GM18511 (cell line): ENCODE data around the gene TOMM40.
"Not testable (repeated sequence)": the region's sequence is repeated elsewhere in the genome, so short reads cannot be mapped to it uniquely, and the experiment has no call there.

Experiments
- ATAC-seq: cut with Tn5 transposase; IDR thresholded peaks from one replicate; pipeline ENCODE4 v1.9.1; 2021; ENCODE audit warnings: mild to moderate bottlenecking, moderate library complexity; ENCODE audit not compliant: unreplicated experiment

The TOMM40 gene

GRCh38 chr19:44893332-44894051, 2.4 kb downstream of the TOMM40 start:
- no peak for ATAC-seq

- no peak for ATAC-seq
These were observed 3.0 kb downstream of the TOMM40 start for GRCh38 chr19:44894052-44894400.

- ATAC-seq = no peak
These were observed 3.9 kb downstream of the TOMM40 start for GRCh38 chr19:44894946-44895345.

- no peak for ATAC-seq
These were observed 6.8 kb downstream of the TOMM40 start for GRCh38 chr19:44897835-44898234.

DNA sequence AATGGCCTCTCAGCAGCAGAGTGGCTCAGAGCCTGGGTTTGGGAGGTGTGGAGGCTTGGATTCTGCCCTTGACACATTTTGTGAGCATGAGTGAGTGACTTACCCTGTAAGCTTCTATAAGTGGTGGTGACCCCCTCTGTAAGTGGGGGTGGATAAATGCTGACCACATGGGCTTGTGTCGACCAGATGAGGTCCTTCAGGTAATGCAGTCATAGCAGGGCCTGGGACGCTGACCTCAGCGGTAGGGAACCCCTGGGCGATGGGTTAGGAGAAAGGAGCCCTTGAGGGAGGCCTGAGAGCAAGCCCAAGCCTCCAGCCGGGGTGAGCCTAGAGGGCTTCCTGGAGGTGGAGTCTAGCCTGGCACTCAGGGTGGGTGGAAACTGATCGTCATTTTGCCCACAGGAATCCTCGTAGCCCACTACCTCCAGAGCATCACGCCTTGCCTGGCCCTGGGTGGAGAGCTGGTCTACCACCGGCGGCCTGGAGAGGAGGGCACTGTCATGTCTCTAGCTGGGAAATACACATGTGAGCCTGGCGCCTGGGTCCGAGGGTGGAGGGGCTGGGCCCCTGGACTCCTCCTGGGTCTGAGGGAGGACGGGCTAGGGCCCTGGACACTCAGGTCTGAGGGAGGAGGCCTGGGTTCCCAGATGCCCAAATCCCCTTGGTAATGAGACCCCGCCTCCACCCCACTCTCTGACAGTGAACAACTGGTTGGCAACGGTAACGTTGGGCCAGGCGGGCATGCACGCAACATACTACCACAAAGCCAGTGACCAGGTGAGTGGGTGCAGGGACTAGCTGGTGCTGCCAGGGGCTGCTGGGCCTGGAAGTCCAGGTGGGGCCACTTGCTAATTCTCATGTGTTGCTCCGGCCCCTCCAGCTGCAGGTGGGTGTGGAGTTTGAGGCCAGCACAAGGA, 9.5 kb downstream of the TOMM40 start:
- ATAC-seq = no peak

DNA sequence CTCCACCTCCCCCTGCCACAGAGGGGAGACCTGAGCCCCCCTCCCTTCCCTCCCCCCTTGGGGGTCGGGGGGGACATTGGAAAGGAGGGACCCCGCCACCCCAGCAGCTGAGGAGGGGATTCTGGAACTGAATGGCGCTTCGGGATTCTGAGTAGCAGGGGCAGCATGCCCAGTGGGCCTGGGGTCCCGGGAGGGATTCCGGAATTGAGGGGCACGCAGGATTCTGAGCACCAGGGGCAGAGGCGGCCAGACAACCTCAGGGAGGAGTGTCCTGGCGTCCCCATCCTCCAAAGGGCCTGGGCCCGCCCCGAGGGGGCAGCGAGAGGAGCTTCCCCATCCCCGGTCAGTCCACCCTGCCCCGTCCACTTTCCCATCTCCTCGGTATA, 12.2 kb downstream of the TOMM40 start:
- no peak for ATAC-seq

- ATAC-seq = peak; percentile 46
These were observed 12.8 kb downstream of the TOMM40 start for GRCh38 chr19:44903602-44904425.

- no peak for ATAC-seq
These were observed 13.5 kb downstream of the TOMM40 start for GRCh38 chr19:44904426-44904994.

GRCh38 chr19:44905437-44906160, 14.5 kb downstream of the TOMM40 start, which contains the start of gene APOE:
TSS of gene APOE (plus strand) at chr19:44905796. CDS start at chr19:44906625, 829 bp downstream.
- ATAC-seq = no peak

GRCh38 chr19:44907613-44908012, 16.6 kb downstream of the TOMM40 start:
- ATAC-seq = no peak

- ATAC-seq = no peak
These were observed 17.2 kb downstream of the TOMM40 start for GRCh38 chr19:44908074-44908835.

DNA sequence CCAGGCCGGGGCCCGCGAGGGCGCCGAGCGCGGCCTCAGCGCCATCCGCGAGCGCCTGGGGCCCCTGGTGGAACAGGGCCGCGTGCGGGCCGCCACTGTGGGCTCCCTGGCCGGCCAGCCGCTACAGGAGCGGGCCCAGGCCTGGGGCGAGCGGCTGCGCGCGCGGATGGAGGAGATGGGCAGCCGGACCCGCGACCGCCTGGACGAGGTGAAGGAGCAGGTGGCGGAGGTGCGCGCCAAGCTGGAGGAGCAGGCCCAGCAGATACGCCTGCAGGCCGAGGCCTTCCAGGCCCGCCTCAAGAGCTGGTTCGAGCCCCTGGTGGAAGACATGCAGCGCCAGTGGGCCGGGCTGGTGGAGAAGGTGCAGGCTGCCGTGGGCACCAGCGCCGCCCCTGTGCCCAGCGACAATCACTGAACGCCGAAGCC, 17.8 kb downstream of the TOMM40 start:
- ATAC-seq = no peak

DNA sequence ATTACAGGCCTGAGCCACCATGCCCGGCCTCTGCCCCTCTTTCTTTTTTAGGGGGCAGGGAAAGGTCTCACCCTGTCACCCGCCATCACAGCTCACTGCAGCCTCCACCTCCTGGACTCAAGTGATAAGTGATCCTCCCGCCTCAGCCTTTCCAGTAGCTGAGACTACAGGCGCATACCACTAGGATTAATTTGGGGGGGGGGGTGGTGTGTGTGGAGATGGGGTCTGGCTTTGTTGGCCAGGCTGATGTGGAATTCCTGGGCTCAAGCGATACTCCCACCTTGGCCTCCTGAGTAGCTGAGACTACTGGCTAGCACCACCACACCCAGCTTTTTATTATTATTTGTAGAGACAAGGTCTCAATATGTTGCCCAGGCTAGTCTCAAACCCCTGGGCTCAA, 18.7 kb downstream of the TOMM40 start:
- no peak for ATAC-seq

DNA sequence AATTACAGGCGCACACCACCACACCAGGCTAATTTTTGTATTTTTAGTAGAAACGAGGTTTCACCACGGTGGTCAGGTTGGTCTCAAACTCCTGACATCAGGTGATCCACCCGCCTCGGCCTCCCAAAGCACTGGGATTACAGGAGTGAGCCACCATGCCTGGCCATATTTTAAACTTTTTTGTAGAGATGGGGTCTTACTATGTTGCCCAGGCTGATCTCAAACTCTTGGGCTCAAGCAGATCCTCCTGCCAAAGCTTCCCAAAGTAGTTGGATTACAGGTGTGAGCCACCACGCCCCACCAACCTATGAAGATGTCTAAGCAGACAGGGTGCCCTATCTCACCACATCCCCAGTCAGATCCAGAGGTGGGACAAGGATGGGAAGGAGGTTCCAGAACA, 20.8 kb downstream of the TOMM40 start:
- ATAC-seq = not testable (repeated sequence)

DNA sequence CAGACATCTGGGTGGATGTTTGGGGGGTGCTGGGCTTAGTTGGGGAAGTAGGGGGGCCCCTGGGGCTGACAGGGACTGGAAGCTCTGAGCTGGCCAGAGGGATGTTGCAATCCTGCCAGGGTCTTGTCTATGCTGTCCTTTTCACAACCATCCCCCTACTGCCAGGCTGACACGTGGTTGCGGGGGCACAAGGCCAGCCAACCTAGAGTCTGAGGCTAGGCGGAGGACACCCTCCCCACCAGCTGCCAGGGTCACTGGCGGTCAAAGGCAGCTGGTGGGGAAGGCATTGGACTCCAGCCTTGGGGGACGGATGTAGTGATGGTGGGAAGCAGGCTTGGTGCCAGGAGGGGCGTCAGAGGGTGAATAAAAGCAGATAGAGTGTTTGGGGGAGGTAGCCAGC, 21.8 kb downstream of the TOMM40 start:
- ATAC-seq = no peak

DNA sequence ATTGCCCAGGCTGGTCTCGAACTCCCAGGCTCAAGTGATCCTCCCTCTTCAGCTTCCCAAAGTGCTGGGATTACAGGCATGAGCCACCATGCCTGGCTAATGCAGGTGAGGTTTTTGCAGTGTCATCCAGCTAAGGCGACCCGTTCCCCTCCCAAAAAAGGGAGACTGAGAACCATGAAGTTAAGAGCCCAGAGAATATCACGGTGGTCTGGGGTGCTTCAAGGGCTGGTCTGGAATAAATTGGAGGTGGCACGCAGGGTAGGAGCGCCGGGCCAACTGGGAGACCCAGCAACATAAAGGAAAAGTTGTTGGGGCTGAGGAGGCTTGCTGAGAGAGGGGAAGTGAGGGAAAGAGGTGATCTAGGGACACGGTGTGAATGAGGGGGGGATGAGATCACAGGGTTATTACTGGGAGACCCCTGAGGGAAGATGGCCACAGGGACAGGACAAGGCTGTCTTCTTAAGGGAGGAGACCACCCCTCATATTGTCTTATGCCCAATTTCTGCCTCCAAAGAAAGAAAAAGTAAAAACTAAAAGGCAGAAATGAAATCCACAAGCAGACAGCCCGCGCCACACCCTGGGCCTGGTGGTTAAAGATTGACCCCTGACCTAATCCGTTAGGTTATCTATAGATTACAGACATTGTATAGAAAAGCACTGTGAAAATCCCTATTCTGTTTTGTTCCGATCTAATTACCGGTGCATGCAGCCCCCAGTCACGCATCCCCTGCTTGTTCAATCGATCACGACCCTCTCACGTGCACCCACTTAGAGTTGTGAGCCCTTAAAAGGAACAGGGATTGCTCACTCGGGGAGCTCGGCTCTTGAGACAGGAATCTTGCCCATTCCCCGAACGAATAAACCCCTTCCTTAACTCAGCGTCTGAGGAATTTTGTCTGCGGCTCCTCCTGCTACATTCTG, 22.7 kb downstream of the TOMM40 start:
- ATAC-seq = not testable (repeated sequence)

DNA sequence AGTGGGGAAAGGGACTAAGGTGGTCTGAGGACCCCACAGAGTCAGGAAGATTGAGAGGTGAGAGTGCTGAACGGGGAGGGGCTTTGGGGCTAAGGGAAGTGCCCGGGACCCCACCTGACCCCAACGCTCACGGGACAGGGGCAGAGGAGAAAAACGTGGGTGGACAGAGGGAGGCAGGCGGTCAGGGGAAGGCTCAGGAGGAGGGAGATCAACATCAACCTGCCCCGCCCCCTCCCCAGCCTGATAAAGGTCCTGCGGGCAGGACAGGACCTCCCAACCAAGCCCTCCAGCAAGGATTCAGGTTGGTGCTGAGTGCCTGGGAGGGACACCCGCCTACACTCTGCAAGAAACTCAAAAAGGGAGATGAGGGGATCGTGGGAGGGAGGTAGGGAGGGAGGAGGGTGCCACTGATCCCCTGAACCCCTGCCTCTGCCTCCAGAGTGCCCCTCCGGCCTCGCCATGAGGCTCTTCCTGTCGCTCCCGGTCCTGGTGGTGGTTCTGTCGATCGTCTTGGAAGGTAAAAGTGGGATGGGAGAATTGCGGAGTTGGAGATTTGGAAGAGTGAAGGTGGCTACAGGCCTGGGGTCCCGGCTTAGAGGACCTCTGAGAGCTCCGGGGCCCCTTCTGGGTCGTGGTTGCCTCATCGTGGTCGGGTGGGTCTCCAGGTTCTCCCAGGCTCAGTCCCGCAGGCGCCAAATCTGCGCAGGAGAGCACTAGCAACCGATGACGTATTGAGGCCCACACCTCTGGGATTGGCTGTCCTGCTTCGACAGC, 23.6 kb downstream of the TOMM40 start, which contains the start of gene APOC1:
TSS of gene APOC1 (plus strand) at position 176 of the 774 bp plus-strand sequence. CDS start at position 460, 284 bp downstream.
- ATAC-seq = peak; percentile 92
